Hematopoietic multipotent progenitor cell treated with erythropoietin and hydrocortisone succinate and interleukin-3 and kit ligand, for 15 days (in vitro differentiated cells): Measurements from ENCODE around the gene TAF5L.

Experiments
- DNase-seq: peaks from one replicate; pipeline ENCODE4 v3.0.0-alpha.2; 2015; ENCODE audit warnings: low spot score

TAF5L gene

DNA sequence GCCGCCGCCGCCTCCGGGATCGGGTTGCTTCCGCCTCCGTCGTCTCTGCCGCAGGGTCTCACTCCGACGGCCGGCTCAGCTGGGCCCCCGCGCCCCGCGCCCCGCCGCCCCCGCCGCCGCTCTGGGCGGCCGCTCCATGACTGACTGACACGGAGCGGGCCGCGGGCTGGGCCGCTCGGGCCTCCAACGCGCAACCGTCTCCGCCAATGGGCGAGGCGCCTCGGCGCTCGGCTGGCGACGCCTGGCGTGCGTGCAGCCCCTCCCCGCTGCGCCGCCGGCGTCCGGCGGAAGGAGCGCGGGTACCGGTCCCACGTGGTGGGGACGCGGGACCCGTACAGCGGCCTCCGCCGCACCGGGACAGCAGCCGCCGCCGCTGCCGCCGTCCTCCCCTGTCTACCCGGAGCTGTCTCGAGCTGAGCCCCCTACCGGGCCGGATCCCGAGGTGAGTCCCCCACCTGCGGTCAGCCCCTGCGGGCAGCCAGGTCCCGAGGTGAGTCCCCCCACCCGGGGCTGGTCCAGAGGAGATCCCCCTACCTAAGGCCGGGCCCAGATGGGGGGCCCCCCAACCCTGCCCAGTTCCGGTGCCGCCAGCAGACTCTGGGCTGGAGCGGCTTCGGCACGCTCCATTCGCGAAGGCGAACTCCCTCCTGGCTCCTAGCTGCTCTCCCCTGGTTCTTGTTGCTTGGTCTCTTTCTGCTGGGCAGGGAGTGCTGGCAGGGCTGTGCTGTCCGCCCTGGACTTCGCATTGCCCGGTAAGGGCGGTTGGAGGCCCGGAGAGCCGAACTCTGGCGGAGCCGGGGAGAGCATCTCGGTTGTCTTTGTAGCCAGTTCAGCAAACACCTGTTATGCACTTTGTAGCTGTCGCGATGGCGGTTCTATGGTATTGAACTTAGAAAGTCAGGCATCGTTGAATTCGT is at the start of gene TAF5L, which contains the start of gene URB2:
TAF5L (minus strand) TSS at position 208 of the 917 bp plus-strand sequence. CDS start 11,640 bp downstream, outside the sequence.
URB2 (plus strand) TSS at position 333 of the 917 bp plus-strand sequence. CDS start 1,387 bp downstream, outside the sequence.
- DNase-seq = peak; percentile 86

DNA sequence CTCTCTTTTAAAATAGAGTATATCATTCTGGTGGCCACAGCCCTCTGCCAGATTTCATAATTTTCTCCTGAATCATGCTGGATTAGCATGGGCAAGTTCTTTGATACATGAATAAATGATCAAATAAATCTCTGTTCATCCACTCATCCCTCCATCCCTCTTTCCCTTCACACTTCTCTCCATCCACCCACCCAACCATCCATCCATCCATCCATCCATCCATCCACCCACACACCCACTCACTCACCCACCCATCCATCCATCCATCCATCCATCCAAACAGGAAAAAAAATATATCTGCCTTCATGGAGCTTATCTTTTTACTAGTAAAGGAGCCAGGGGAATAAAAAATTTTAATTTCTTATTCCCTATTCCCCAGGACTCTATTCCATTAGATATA is 49.5 kb upstream of the TAF5L start:
- DNase-seq = no peak

DNA sequence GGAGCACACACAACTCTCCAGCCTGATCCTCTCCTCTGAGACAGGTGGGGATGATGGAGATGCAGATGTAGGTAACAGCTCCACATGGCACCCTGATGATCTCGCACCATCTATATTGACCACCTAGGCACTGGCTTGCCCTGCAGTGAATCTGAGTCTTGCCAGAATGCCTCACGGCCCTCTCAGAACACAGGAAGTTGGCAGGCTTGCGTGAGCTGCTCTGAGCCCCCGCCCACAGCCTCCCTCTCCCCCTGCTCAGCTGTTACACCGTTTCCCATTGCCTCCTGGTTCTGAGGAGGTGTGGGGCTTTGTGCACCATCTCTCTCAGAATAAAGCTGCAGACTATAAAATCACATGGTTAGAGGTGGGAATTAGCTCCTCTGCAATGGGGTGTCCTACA is 48.1 kb upstream of the TAF5L start:
- DNase-seq = no peak

DNA sequence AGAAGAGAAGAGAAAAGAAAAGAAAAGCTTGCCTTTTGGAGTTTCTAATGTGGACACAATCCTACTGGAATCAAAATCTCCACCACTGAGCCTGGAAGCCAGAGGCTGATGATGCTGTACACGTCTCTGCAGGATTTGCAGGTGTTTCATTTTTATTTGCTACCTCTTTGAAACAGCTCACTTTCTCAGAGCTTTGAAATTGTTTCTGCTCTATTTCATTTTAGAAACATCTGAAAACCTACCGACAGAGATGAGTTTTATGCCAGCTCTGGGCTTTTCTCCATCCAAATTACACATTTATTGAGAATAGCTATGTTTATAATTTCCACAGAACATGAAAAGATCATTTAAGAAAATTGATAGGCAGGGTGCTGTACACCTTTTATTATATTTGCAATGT is 46.3 kb upstream of the TAF5L start:
- no peak for DNase-seq

DNA sequence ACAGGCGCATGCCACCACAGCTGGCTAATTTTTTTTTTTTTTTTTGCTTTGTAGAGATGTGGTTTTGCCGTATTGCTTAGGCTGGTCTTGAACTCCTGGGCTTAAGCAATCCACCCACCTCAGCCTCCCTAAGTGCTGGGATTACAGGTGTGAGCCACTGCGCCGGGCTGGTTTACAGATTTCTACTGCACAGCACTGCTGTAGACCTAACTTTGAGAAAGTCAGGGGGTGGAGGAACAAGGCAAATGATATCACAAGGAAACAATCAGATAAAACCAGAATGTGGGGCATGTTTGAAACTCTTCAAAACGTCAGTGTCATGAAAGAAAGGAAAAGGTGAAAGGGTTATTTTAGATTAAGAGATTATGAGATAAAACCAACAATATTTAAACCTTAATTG is 45.4 kb upstream of the TAF5L start:
- DNase-seq = no peak

DNA sequence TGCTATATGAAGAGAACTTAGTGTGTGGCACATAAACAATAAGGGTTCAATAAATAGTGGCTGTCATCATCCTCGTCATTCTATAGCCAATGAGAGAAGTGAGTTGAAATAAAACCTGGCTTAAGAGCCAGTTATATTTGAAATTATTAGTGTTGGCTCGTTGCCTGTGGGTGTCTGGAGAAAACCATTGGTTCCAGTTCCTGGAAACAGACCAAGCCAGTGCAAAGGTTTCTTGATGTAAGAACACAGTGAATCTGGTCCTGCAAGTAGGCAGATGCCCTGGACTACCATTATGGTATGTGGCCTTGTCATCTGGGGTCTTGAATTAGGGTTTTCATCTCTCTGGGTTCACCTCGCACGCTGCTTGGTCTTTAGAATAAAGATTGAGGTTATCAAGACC is 43.4 kb upstream of the TAF5L start:
- DNase-seq = no peak

DNA sequence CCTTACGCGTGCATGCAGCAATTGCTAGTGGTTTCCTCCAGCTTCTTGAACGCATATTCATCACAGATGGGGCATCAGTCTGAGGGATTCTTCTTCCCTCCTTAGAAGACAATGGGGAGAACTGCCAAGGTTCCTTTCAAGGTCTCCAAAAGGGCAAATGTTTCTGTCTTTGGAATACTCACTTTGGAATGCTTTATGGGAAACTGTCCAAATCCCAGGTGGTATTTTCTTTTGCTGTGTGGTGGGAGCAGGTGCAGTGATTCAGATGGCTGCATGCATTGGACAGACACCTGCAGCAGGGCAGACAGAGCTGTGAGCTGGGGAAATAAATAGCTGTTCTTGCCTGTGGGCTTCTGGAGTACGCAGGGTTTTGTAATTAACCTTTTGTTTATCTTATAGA is 40.7 kb upstream of the TAF5L start:
- DNase-seq = no peak

DNA sequence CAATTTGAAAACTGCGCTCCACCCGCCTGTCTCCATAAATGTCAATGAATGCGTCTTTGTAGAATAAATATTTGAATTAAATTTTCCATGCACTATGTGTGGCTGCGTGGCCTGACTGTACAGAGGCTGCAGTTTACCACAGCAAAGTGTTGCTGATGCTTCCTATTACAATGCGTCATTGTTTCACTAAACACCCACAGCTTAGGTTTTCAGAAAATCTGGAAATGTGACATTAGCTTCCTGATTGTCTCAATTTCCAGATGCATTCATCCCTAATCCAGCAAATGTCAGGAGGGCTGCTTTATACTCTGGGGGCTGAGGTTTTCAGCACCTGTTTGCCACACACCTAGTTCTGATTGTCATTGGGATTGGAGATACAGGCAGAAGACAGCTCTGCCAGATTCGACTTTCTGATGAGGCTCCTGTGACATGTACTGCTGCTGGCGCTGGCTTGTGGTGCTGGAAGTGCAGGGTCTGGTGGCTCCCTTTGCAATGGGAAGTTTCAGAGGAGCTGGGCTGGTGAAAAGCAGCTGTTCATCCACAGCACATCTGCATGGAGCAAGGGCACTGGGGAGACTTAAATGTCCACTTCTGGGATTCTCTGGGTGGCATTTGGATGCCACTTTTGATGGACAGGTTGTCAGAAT is 40.1 kb upstream of the TAF5L start:
- DNase-seq = no peak

DNA sequence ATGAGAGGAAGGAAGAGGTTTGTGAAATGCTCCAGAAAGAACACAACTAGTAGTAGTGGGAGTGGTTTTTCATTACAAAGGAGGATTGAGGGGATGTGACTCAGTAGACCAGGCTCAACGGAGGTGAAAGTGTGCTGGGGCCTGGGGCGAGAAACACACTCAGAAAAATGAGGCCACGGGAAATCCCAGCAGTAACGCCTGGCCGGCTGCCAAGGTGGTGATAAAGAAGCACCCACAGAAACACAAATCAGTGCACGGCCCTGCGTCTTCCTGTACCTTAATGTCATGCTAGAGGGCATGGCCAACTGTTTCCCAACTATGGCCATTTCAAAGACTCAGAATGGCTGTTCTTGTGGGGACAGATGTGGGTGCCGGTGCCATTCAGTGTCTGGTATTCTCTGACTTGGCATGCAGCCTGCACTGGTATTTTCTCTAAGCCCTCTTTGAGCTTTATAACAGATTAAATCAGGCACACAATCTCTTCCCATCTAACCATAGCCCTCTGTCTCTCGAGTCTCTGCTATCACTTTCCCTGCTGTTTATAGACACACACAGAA is 38.3 kb upstream of the TAF5L start:
- DNase-seq = peak; percentile 8

DNA sequence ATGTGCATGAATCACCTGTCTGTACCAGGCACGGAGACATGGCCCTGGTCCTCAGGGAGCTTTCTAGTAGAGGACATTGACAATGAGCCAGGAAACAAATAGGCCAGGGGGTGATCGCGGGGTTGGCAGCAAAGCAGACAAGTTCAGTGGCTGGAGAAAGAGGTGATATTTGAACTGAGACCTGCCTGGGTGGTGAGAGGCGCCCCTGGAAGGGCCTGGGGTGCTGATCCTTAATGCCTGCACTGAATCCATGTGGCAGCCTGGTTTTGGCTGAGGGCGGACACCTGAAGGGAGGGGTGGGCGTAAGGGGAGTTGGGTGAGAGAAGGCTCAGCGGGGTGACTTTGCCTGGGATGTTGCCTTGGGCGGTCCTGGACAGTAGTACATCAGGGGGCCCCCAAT is 36.0 kb upstream of the TAF5L start:
- no peak for DNase-seq

DNA sequence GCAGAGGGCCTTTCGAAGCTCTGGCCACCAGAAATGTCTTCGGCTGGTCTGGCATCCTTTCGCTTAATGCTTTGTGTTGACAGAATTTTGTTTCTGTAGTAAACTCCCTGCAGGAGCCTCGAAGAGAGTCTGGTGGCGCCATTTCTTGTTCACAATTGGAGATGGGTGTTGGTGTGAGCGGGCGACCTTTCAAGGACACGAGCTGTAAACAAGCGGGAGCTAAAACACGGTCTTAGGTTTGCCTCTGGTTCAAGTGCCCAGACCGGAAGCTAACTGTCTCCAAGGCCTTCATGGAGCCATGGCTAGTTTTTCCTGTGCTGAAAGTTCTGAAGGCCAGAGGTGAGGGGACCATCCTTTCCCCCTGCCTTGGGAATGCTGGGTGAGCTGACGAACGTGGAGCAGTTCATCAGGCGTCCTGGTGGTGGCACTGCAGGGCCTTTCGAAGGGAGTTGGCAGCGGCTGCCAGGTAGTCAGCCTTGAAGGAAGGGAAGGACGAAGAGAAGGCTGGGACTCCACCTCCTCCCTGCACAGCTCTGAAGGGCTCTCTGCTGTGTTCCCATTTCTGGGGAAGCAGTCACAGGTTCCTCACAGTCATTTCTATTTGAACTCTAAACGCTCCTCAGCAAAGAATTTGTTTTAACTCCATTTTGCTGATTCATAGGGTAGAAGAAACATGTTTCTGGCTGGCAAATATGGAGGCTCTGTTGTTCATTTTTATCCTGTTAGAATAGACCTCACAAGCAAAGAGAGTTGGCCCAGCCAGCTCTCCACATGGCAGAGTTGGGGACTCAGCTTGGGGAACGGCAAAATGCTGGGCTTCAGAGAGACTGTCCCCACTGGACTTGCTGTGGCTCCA is 35.3 kb upstream of the TAF5L start:
- peak; percentile 80 for DNase-seq

DNA sequence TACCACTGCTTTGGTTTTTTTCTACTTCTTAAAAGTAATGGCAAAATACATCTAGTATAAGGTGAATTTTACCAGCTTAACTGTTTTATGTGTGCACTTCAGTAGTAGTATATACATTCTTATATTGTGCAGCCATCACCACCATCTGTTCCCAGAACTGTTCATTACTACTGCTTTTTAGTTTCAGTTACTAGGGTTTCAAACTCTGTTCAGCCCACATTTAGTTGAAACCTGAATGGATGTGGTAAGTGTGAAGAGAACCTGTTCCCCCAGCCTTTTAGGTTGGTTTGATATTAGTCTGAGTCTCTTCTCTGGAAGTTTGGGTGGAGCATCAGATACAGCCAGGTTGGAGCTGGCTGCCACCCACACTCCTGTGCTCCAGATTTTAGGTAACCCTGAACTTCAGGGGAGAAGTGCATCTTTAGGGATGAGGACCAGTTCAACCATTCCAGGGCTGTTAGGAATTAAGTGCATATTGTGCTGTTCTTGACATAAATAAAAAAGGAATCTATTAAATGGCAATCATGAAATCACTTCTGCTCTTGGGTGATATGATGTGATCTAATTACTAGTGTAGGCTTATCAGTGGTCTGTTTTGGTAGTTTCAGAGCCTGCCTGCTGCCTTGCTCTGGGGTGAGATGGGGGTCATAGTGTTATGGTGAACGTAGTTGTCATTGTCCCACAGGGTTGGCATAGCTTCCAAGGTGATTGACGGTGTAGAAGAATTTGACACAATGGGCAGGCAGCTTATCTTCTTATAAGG is 32.3 kb upstream of the TAF5L start:
- DNase-seq = no peak

DNA sequence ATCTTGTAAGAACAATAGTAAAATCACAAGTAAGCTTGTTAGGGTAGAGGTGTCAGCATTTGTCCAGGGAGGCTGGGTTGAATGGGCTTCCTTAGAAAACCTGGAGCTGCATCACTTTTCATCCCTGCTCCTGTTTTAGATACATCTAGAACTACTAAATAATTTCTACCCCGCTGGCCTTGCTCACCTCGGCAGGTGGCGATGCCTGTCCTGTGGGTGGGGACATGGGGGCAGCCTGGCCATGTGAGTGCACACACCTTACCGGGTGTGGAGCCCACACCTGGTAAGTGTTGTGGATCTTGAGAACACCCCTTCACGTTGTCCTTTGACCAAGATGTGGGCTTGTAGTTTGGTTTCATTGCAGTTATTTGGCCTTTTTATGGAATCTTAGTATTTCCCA is 29.9 kb upstream of the TAF5L start:
- no peak for DNase-seq

DNA sequence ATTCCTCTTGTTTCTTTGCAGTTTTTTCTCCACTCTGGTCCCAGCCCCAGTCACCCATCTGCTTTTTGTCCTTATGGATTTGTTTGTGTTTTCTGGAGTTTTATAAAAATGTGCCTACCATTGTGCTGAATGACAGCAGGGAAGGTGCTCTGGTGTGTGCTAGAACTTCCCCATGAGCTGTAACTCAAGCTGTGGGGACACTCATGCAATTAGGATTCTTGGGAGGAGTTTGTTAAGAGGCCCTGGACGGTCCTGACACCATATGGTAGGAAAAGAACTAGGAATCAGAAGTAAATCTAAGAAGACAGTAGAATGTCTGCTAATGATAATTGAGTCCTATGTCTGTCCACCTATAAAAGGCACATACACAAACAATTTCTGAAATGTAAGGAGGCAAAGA is 27.5 kb upstream of the TAF5L start:
- DNase-seq = no peak

DNA sequence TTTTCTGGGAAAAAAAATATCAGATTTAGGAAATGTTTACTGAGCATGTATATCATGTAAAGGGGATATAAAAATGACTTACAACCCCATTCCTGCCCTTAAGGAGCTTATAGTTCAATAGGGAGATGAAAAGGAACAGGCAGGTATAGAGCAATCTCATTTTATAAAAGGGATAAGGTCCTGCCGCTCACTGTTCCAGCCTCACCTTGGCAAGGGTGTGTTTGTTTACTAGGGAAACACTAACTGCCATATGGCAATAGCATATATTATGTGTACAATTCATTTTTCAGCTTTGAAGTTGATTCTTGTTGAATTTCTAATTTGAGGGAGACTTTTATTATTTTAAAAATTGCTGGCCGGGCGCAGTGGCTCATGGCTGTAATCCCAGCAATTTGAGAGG is 25.6 kb upstream of the TAF5L start:
- no peak for DNase-seq

DNA sequence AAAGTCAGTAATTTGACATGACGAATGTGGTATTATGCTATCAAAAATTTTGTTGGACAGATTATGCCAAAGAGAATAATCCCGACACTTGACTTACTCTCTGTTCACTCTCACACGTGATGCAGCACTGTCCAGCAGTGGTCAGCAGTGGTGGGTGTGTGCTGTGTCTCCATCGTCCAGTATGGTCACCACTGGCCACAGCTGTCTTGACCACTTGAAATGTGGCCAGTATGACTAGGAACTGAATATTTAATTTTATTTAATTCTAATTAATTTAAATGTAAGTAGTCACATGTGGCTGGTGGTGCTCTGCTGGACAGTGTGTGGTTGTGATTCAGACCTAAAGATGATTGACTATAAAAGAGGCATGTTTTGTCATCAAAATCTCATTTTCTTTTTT is 24.1 kb upstream of the TAF5L start:
- DNase-seq = no peak

DNA sequence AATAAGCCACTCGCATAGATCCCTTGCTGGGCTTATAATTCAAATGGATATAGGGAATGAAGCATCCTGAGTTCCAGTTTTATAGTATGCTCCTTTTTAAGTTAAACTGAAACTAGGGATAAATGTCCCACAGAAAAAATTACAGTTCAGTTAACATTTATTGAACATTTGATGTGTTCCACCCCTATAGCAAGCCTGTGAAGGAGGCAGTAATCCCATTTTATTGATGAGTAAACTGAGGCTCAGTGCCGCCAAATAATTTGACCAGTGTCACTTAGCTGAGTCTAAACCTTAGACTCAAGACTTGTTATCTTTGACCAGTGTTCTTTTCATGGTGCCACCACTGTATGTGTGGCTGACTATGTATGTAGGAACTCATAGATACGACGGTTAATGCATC is 22.5 kb upstream of the TAF5L start:
- DNase-seq = no peak

DNA sequence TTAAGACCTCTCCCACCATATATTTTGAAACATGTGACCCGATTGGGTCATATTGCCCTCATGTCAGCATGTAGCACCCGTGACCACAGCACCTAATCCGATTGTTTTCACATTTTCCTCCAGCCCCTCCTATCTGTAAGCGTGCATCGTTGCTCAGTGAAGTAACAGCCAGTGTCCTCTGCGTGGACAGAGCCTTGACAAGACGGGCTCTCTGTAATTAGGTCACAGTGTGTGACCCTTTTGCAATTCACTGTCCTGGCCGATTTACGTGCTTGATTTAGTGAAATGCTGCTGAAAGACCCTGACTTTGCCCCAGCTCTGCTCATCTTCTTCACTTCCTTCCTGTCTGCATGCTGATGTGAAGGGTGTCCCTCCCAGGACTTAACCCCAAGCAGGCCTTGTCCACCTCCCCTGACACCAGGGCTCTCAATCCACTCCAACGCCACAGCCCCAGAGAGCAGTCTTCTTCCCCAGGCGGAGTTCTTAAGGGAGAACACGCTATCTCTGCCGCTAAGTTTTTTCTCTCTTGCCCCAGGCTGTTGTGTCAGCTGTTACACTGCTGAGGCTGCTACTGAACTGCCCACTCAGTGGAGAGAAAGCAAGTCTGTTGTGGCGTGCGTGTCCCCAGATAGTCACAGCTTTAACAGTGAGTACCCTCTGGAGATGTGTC is 19.5 kb upstream of the TAF5L start:
- no peak for DNase-seq

DNA sequence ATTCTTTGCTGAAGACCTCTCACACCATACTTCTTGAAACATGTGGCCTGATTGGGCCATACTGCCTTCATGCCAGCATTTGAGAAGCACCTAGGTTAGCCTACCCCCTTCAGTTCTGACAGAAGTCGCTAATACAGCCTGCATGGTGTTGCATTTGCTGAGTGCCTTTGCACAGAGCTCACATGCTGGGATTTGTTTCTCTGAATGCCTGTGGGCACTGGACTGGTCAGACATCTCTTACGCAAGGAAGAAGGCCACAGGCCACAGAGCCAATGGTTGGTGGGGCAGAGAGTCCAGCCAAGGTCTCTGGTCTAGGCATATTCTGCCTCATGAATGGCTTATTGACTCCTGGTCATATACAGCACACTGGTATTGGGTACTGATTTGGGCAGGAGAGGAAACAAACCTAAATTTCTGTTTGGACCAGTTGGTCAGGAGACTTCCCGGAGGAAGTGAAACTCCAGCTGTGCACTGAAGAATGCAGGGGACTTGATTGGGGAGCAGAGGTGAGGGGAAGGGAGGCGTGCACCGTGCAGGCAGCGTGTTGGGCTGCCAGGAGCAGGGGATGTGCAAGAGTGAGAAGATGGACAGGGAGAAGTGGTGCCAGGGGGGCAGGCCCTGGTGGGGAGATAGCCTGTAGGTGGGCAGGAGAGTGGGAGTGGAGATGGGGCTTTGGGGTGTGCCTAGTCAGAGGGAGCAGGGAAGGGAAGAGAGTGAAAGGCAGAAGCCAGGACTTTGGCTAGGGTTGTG is 18.2 kb upstream of the TAF5L start:
- DNase-seq = no peak

DNA sequence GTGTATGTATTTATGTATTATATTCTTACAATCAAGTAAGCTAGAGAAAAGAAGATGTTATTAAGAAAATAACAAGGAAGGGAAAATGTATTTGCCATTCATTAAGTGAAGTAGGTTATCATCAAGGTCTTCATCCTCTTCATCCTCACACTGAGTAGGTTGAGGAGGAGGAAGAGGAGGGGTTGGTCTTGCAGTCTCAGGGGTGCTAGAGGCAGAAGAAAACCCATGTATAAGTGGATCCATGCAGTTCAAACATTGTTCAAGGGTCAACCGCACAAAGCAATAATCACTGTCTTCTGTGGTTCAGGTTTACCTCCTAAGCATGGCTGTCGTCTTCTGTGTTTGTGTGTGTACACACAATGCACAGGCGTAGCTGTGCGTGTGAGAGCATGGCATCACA is 17.0 kb upstream of the TAF5L start:
- no peak for DNase-seq
